ENCODE measurements around the gene ME3.

GRCh38 chr11:86575208-86575855, 97.1 kb downstream of the ME3 start:
- TF ChIP-seq CTCF (IDR thresholded peaks at IDR 0.05) (no peak), POLR2AphosphoS5 (IDR thresholded peaks at IDR 0.05; ENCODE audit: low read depth, low read length) (no peak)
